NCI-H1436 (cell line): ENCODE measurements around the gene TEK.
"Not testable (repeated sequence)": the region's sequence is repeated elsewhere in the genome, so short reads cannot be mapped to it uniquely, and the experiment has no call there.

Experiments used
- DNase-seq: peaks from one replicate; lab custom pipeline; 2025; lab: John Stamatoyannopoulos, UW

Gene TEK

GRCh38 chr9:27239648-27240047 lies 130.6 kb downstream of the TEK start:
- not testable (repeated sequence) for DNase-seq

GRCh38 chr9:27247756-27248155 lies 138.7 kb downstream of the TEK start:
- DNase-seq, result peak; percentile 40

- DNase-seq, result no peak
These were observed 139.7 kb downstream of the TEK start for GRCh38 chr9:27248702-27249101.

GRCh38 chr9:27258662-27259061 lies 149.6 kb downstream of the TEK start:
- DNase-seq, result no peak

GRCh38 chr9:27260789-27261516 lies 151.9 kb downstream of the TEK start:
- no peak for DNase-seq

GRCh38 chr9:27261517-27262211 lies 152.6 kb downstream of the TEK start:
- DNase-seq, result no peak

GRCh38 chr9:27272103-27272502 lies 163.1 kb downstream of the TEK start:
- DNase-seq, result no peak

GRCh38 chr9:27273186-27273585 lies 164.2 kb downstream of the TEK start:
- DNase-seq, result no peak

- DNase-seq, result peak; percentile 66
These were observed 167.4 kb downstream of the TEK start for GRCh38 chr9:27276193-27277030.

- no peak for DNase-seq
These were observed 169.3 kb downstream of the TEK start for GRCh38 chr9:27278374-27278773.

GRCh38 chr9:27279611-27280010 lies 170.6 kb downstream of the TEK start:
- DNase-seq, result no peak
